Right ventricle myocardium inferior (tissue), 1 donor: ENCODE results near the gene VTCN1. TPM values are rescaled to one million over a fixed set of nuclear protein-coding genes. Genes with fewer than 3 reads are reported as not detected.
"Not testable (repeated sequence)": the region's sequence is repeated elsewhere in the genome, so short reads cannot be mapped to it uniquely, and the experiment has no call there.

Experiments used
- ATAC-seq: fragments of 200-7000 bp; cut with Tn5 transposase; one replicate; pipeline ENCODE4 v1.9.1; 2020; ENCODE audit warnings: mild to moderate bottlenecking, moderate library complexity
- DNase-seq: peaks from one replicate; pipeline ENCODE4 v3.0.0; 2021; ENCODE audit errors: missing footprints
- intact Hi-C: fragments of 100-400 bp; cut with DNase I; formaldehyde crosslinking; loops from one replicate; pipeline ENCODE4 v1.11.0; 2022
- total RNA-seq: library from RNA; stranded (reverse); fragmentation: NEBNext Ultra II Directional; extraction: Animal tissue kit (Norgen Biotek cat#: 25700); gene quantifications from one replicate; pipeline ENCODE4 v1.2.1, GENCODE V29; 2021
- donor health status: DM: no; HTN: yes; CAD: no; lungs with severe emphysema.

Gene VTCN1
- total RNA-seq, 1 donor from 2014 or later: not detected

- intact Hi-C loops: no loop called here
- DNase-seq (no peak), ATAC-seq (no peak)
Measured at GRCh38 chr1:117138106-117138505, 72.6 kb downstream of the VTCN1 start.

- no peak for ATAC-seq
- intact Hi-C loops: no loop called here
- DNase-seq: no peak
Measured at GRCh38 chr1:117137281-117137855, 73.4 kb downstream of the VTCN1 start.

- ATAC-seq (no peak), DNase-seq (no peak)
- intact Hi-C loops: no loop called here
Measured at GRCh38 chr1:117136749-117137148, 74.0 kb downstream of the VTCN1 start.

- intact Hi-C loops: no loop called here
- DNase-seq: no peak
- ATAC-seq: no peak
Measured at GRCh38 chr1:117135329-117135728, 75.4 kb downstream of the VTCN1 start.

- ATAC-seq: no peak
- no peak for DNase-seq
- intact Hi-C loops: loop anchor here (5.0 kb wide), 1 partner anchor 102 kb away; no protein-coding TSS in a partner anchor
Measured at GRCh38 chr1:117130526-117130925, 80.2 kb downstream of the VTCN1 start.

- DNase-seq: no peak
- peak; percentile 82 for ATAC-seq
- intact Hi-C loops: loop anchor here (2.0 kb wide), 1 partner anchor 60 kb away; no protein-coding TSS in a partner anchor
Measured at GRCh38 chr1:117128323-117129079, 82.2 kb downstream of the VTCN1 start.

GRCh38 chr1:117127795-117128194, 82.9 kb downstream of the VTCN1 start:
- intact Hi-C loops: loop anchor here (2.0 kb wide), 1 partner anchor 59 kb away; no protein-coding TSS in a partner anchor
- ATAC-seq (no peak), DNase-seq (no peak)

- intact Hi-C loops: loop anchor here (5.0 kb wide), 3 partner anchors 113 to 243 kb away; partner anchors contain the start of gene MAN1A2
- DNase-seq: no peak
- ATAC-seq: no peak
Measured at GRCh38 chr1:117124661-117125060, 86.1 kb downstream of the VTCN1 start.

- no peak for DNase-seq
- intact Hi-C loops: loop anchor here (5.0 kb wide), 3 partner anchors 114 to 244 kb away; partner anchors contain the start of gene MAN1A2
- ATAC-seq: no peak
Measured at GRCh38 chr1:117123274-117123673, 87.5 kb downstream of the VTCN1 start.

- ATAC-seq (peak; percentile 3), DNase-seq (no peak)
- intact Hi-C loops: loop anchor here (5.0 kb wide), 3 partner anchors 115 to 245 kb away; partner anchors contain the start of gene MAN1A2
Measured at GRCh38 chr1:117122330-117123025, 88.2 kb downstream of the VTCN1 start.

- DNase-seq: peak; percentile 98
- ATAC-seq: peak; percentile 98
- intact Hi-C loops: loop anchor here (5.0 kb wide), 3 partner anchors 116 to 246 kb away; partner anchors contain the start of gene MAN1A2
Measured at GRCh38 chr1:117121589-117122329, 89.0 kb downstream of the VTCN1 start, which contains the start of gene TRIM45. TRIM45 (minus strand) TSS chr1:117121749; CDS start chr1:117121201, 548 bp downstream.

- DNase-seq (no peak), ATAC-seq (peak; percentile 48)
- intact Hi-C loops: loop anchor here (5.0 kb wide), 3 partner anchors 116 to 246 kb away; partner anchors contain the start of gene MAN1A2
Measured at GRCh38 chr1:117120774-117121588, 89.7 kb downstream of the VTCN1 start.

GRCh38 chr1:117119144-117119543, 91.6 kb downstream of the VTCN1 start:
- ATAC-seq, DNase-seq, intact Hi-C loops: not testable (repeated sequence)

GRCh38 chr1:117118137-117118536, 92.6 kb downstream of the VTCN1 start:
- intact Hi-C loops: no loop called here
- DNase-seq (no peak), ATAC-seq (no peak)

GRCh38 chr1:117117697-117118096, 93.0 kb downstream of the VTCN1 start:
- DNase-seq: no peak
- ATAC-seq: no peak
- intact Hi-C loops: no loop called here

- DNase-seq (no peak), ATAC-seq (no peak)
- intact Hi-C loops: no loop called here
Measured at GRCh38 chr1:117116784-117117130, 94.0 kb downstream of the VTCN1 start.

- intact Hi-C loops: no loop called here
- DNase-seq (no peak), ATAC-seq (no peak)
Measured at GRCh38 chr1:117116090-117116783, 94.5 kb downstream of the VTCN1 start.
